ENCODE measurements around the gene FARP1.

GRCh38 chr13:98351636-98352035 is 208.7 kb downstream of the FARP1 start:
- TF ChIP-seq CTCF (conservative IDR thresholded peaks at IDR 0.05; ENCODE audit: low read length) (no peak), EZH2phosphoT487 (IDR thresholded peaks at IDR 0.05; ENCODE audit: borderline replicate concordance, low read depth, low read length) (no peak)
